ENCODE measurements around the gene MRPL48. TPM values are rescaled to one million over a fixed set of nuclear protein-coding genes. Genes with fewer than 3 reads are reported as not detected.

The MRPL48 gene
- total and polyA plus RNA-seq, 2 of the 8 experiments (the other 6 are each of a cell fraction or from before 2014, with no cell fraction given), result 34.9 to 59.9 TPM

GRCh38 chr11:73888244-73888643 lies 100.6 kb downstream of the MRPL48 start:
- Histone ChIP-seq H4K5ac (ENCODE audit: insufficient read length, low read depth, low read length) (no peak overlapping the region), H2AK5ac (ENCODE audit: low read depth, low read length) (no peak overlapping the region), H2BK12ac (ENCODE audit: low read depth, low read length) (no peak overlapping the region), H3K27ac (ENCODE audit: low read depth, low read length) (no peak overlapping the region), H4K91ac (replicated peaks; ENCODE audit: insufficient read length, low read length) (no peak overlapping the region), H3K18ac (ENCODE audit: extremely low read depth, low read length) (no peak overlapping the region), H2AFZ (ENCODE audit: low read length) (no peak overlapping the region), H2BK20ac (ENCODE audit: low read length) (no peak overlapping the region), H3K79me1 (ENCODE audit: low read depth, low read length) (no peaks in the 10 kb centered on the region), H4K20me1 (replicated peaks in 1 of 2; ENCODE audit: control insufficient read depth in 1 of 2, insufficient read depth in 2 of 2, low read length in 2 of 2) (no peaks in the 10 kb centered on the region), H3K9me3 (ENCODE audit: insufficient read depth in 2 of 2, low read depth in 1 of 2, low read length in 1 of 2) (no peaks in the 10 kb centered on the region), H3K4me2 (ENCODE audit: insufficient read depth in 1 of 2, low read depth in 2 of 2, low read length in 2 of 2) (no peak overlapping the region), H3K23ac (ENCODE audit: insufficient read length) (no peak overlapping the region), H3K23me2 (ENCODE audit: low read depth, low read length) (no peaks in the 10 kb centered on the region), H3K27me3 (replicated peaks in 1 of 4; ENCODE audit: control insufficient read depth in 3 of 4, extremely low read depth in 1 of 4, insufficient read depth in 3 of 4, low read length in 3 of 4) (no peaks in the 10 kb centered on the region), H2BK120ac (replicated peaks; ENCODE audit: low read depth, low read length) (no peak overlapping the region), H3K36me3 (ENCODE audit: control insufficient read depth in 2 of 4, insufficient read depth in 4 of 4, low read length in 3 of 4) (peaks cover 0 to 22% (median 0%) of the 10 kb centered on the region in 4 experiments; a peak in 2 of 8 replicates), H3K4me3 (ENCODE audit: extremely low read depth in 1 of 4, insufficient read depth in 2 of 4, low read depth in 3 of 4, low read length in 4 of 4) (no peak overlapping the region), H2BK5ac (ENCODE audit: low read depth, low read length) (no peak overlapping the region), H4K8ac (ENCODE audit: extremely low read depth, insufficient read depth, low read length) (no peak overlapping the region), H3K4ac (replicated peaks; ENCODE audit: insufficient read length, low read depth, low read length) (no peak overlapping the region), H3K4me1 (replicated peaks in 1 of 4; ENCODE audit: control insufficient read depth in 3 of 4, insufficient read depth in 4 of 4, low read length in 3 of 4) (no peaks in the 10 kb centered on the region), H3K56ac (replicated peaks; ENCODE audit: insufficient read length, low read depth, low read length) (no peak overlapping the region), H3K9ac (replicated peaks in 1 of 4; ENCODE audit: extremely low read depth in 1 of 4, low read depth in 3 of 4, low read length in 3 of 4) (peak overlapping the region in 1 of 4 experiments; percentile 39; a peak in 1 of 7 replicates), H3K14ac (ENCODE audit: insufficient read length) (no peak overlapping the region), H2BK15ac (ENCODE audit: low read length) (no peak overlapping the region), H3K79me2 (ENCODE audit: control insufficient read depth in 1 of 2, insufficient read depth in 2 of 2, low read length in 2 of 2) (no peaks in the 10 kb centered on the region)
- FAIRE-seq (no peak), DNase-seq (ENCODE audit: low read depth in 1 of 2, low spot score in 2 of 2) (no peak)
- CTCF ChIA-PET (ENCODE audit: partially characterized antibody), result interaction anchor here (1.1 to 1.3 kb wide), 2 partner anchors 19 to 63 kb away, joined by 3 to 4 read pairs; no protein-coding TSS in a partner anchor
- POLR2A ChIA-PET (ENCODE audit: partially characterized antibody), result interaction anchor here (1.1 to 1.5 kb wide), 2 partner anchors 19 to 100 kb away, joined by 4 read pairs; no protein-coding TSS in a partner anchor
- 91% methylated on average over 3 of the region's 3 CpGs; no CpG with 5 or more reads in 1 of the 2 experiments for WGBS, 2 experiments (ENCODE audit: extremely low coverage in 1 of 2, insufficient coverage in 1 of 2, insufficient read length in 1 of 2, insufficient replicate concordance in 2 of 2, low coverage in 1 of 2, low lambda C conversion rate in 2 of 2, missing lambda C conversion rate in 1 of 2)
- TF ChIP-seq CEBPB (IDR thresholded peaks at IDR 0.05; ENCODE audit: low read depth, low read length), result no peak
- TF ChIP-seq TAF7 (optimal IDR thresholded peaks at IDR 0.05; ENCODE audit: borderline replicate concordance, low read depth, low read length), result no peak
